Caco-2 (cell line): ENCODE data around the gene ANKRD18A. TPM values are rescaled to one million over a fixed set of nuclear protein-coding genes. Genes with fewer than 3 reads are reported as not detected.

ENCODE experiments used
- BruUV-seq: library from RNA; stranded (reverse); fragments of 400-500 nt; replicated peaks from 2 replicates; lab custom pipeline; 2021; lab: Mats Ljungman, UMichigan
- CTCF ChIA-PET: fragments of 300-600 bp; sonication (Branson Sonifier 250); formaldehyde crosslinking; loops from one replicate; lab custom pipeline; 2022; ENCODE audit warnings: antibody characterized with exemption; lab: Charles Lee
- POLR2A ChIA-PET: fragments of 300-600 bp; sonication (Branson Sonifier 250); formaldehyde crosslinking; loops from one replicate; lab custom pipeline; 2022; ENCODE audit warnings: antibody characterized with exemption; lab: Charles Lee
- DNase-seq, 2 experiments: peaks; one replicate each; pipeline versions ENCODE4 v3.0.0 to v3.0.0-alpha.2; 2020 to 2022
- H3K27me3 ChIP-seq: replicated peaks from 2 replicates; pipeline ENCODE4 v1.6.0; 2011; ENCODE audit warnings: low read length; ENCODE audit not compliant: control insufficient read depth, insufficient read depth
- H3K36me3 ChIP-seq: 2 replicates; pipeline ENCODE4 v1.5.1; 2011; ENCODE audit warnings: low read length; ENCODE audit not compliant: control insufficient read depth, insufficient read depth
- H3K4me1 ChIP-seq: fragments of 250-450 bp; sonication (Bioruptor Pico); 2 replicates; pipeline ENCODE4 v1.5.1; 2020; ENCODE audit warnings: mild to moderate bottlenecking
- H3K4me3 ChIP-seq: 2 replicates; pipeline ENCODE4 v1.5.1; 2011; ENCODE audit warnings: low read depth, mild to moderate bottlenecking, control low read depth, low read length
- H3K9me3 ChIP-seq: fragments of 250-450 bp; sonication (Bioruptor Pico); 2 replicates; pipeline ENCODE4 v1.5.1; 2020; ENCODE audit warnings: mild to moderate bottlenecking, moderate library complexity
- H3K27ac Mint-ChIP-seq: one replicate; pipeline ENCODE4 v1.8.0; 2022; ENCODE audit warnings: mixed read lengths; ENCODE audit not compliant: unreplicated experiment
- H3K27me3 Mint-ChIP-seq: one replicate; pipeline ENCODE4 v1.8.0; 2022; ENCODE audit warnings: mixed read lengths; ENCODE audit not compliant: insufficient read depth, unreplicated experiment
- H3K36me3 Mint-ChIP-seq: one replicate; pipeline ENCODE4 v1.8.0; 2022; ENCODE audit warnings: mild to moderate bottlenecking, mixed read lengths; ENCODE audit not compliant: insufficient read depth, unreplicated experiment
- H3K4me1 Mint-ChIP-seq: one replicate; pipeline ENCODE4 v1.8.0; 2022; ENCODE audit warnings: low read depth, mixed read lengths; ENCODE audit not compliant: unreplicated experiment
- H3K4me3 Mint-ChIP-seq: one replicate; pipeline ENCODE4 v1.8.0; 2022; ENCODE audit warnings: mild to moderate bottlenecking, moderate library complexity, mixed read lengths; ENCODE audit not compliant: unreplicated experiment
- H3K9me3 Mint-ChIP-seq: one replicate; pipeline ENCODE4 v1.8.0; 2022; ENCODE audit warnings: mixed read lengths; ENCODE audit not compliant: unreplicated experiment
- intact Hi-C: fragments of 100-400 bp; cut with micrococcal nuclease; formaldehyde crosslinking; loops from one replicate; pipeline ENCODE4 v1.10.0; 2022; ENCODE audit not compliant: unreplicated experiment
- total RNA-seq: library from RNA; stranded (reverse); gene quantifications from 2 replicates; pipeline ENCODE4 v1.2.3, GENCODE V29; 2022
- TF ChIP-seq, protein P1 (sequence below), 2 experiments: fragments of 200-600 bp in 1 of 2; IDR thresholded peaks; 1 replicate in 1 of 2; 2 replicates in 1 of 2; pipeline versions ENCODE4 v1.5.1 to v1.8.0; 2011 to 2022; ENCODE audit warnings: antibody characterized with exemption in 1 of 2, control low read depth in 1 of 2, inconsistent platforms in 1 of 2, low read depth in 1 of 2, low read length in 1 of 2, mild to moderate bottlenecking in 1 of 2, moderate library complexity in 1 of 2; ENCODE audit not compliant: insufficient read depth in 1 of 2, severe bottlenecking in 1 of 2, unreplicated experiment in 1 of 2

Gene ANKRD18A
- total RNA-seq, 1 experiment from 2014 or later: 2.6 TPM

GRCh38 chr9:38641142-38641541, 20.7 kb upstream of the ANKRD18A start:
- ChIA-PET POLR2A (no interaction called here), CTCF (no interaction called here)
- TF ChIP-seq, protein P1, sequence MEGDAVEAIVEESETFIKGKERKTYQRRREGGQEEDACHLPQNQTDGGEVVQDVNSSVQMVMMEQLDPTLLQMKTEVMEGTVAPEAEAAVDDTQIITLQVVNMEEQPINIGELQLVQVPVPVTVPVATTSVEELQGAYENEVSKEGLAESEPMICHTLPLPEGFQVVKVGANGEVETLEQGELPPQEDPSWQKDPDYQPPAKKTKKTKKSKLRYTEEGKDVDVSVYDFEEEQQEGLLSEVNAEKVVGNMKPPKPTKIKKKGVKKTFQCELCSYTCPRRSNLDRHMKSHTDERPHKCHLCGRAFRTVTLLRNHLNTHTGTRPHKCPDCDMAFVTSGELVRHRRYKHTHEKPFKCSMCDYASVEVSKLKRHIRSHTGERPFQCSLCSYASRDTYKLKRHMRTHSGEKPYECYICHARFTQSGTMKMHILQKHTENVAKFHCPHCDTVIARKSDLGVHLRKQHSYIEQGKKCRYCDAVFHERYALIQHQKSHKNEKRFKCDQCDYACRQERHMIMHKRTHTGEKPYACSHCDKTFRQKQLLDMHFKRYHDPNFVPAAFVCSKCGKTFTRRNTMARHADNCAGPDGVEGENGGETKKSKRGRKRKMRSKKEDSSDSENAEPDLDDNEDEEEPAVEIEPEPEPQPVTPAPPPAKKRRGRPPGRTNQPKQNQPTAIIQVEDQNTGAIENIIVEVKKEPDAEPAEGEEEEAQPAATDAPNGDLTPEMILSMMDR (IDR thresholded peaks at IDR 0.05; ENCODE audit: insufficient read depth in 1 of 2, low read depth in 1 of 2, low read length in 1 of 2, severe bottlenecking in 1 of 2, unreplicated experiment in 1 of 2): no peak
- no peaks in the 10 kb centered on the region for H3K9me3 ChIP-seq
- intact Hi-C loops: loop anchor here (5.0 to 10.0 kb wide), 2 partner anchors 71 to 266 kb away; no protein-coding TSS in a partner anchor
- Mint-ChIP-seq H3K27me3 (peaks cover 11% of the 10 kb centered on the region), H3K27ac (no peak overlapping the region), H3K9me3 (peaks cover 8% of the 10 kb centered on the region), H3K36me3 (no peaks in the 10 kb centered on the region), H3K4me1 (peaks cover 4% of the 10 kb centered on the region), H3K4me3 (no peak overlapping the region)
- H3K27me3 ChIP-seq: no peaks in the 10 kb centered on the region
- no peaks in the 10 kb centered on the region for H3K36me3 ChIP-seq
- BruUV-seq: no TSS peak
- DNase-seq: no peak
- H3K4me1 ChIP-seq: no peaks in the 10 kb centered on the region
- no peak overlapping the region for H3K4me3 ChIP-seq

DNA sequence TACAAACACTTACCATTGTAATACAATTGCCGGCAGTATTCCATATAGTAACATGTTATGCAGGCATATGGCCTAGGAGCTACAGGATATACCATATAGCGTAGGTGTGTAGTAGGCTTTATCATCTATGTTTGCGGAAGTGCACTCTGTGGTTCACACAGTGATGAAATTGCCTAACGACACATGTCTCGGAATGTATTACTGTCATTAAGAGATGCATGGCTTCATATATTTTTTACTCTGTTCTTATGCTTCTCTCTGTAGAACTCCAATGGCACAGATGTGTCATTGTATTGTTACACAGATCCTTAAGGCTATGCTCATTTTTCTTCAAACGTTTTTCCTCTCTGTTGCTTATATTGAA, 19.2 kb upstream of the ANKRD18A start:
- ChIA-PET CTCF (no interaction called here), POLR2A (no interaction called here)
- H3K4me3 Mint-ChIP-seq: no peak overlapping the region
- no peaks in the 10 kb centered on the region for H3K9me3 ChIP-seq
- intact Hi-C loops: no loop called here
- no peak for DNase-seq
- H3K4me1 Mint-ChIP-seq: peaks cover 4% of the 10 kb centered on the region
- H3K27ac Mint-ChIP-seq: no peak overlapping the region
- H3K4me1 ChIP-seq: no peaks in the 10 kb centered on the region
- no peaks in the 10 kb centered on the region for H3K36me3 ChIP-seq
- no peaks in the 10 kb centered on the region for H3K27me3 ChIP-seq
- BruUV-seq: no TSS peak
- TF ChIP-seq, protein P1 (IDR thresholded peaks at IDR 0.05; ENCODE audit: insufficient read depth in 1 of 2, low read depth in 1 of 2, low read length in 1 of 2, severe bottlenecking in 1 of 2, unreplicated experiment in 1 of 2): no peak
- H3K27me3 Mint-ChIP-seq: peaks cover 17% of the 10 kb centered on the region
- H3K9me3 Mint-ChIP-seq: peaks cover 8% of the 10 kb centered on the region
- H3K4me3 ChIP-seq: no peak overlapping the region
- no peaks in the 10 kb centered on the region for H3K36me3 Mint-ChIP-seq

- intact Hi-C loops: no loop called here
- DNase-seq: no peak
- ChIA-PET CTCF (no interaction called here), POLR2A (no interaction called here)
- BruUV-seq: no TSS peak
- Mint-ChIP-seq H3K9me3 (peaks cover 8% of the 10 kb centered on the region), H3K27me3 (peaks cover 17% of the 10 kb centered on the region), H3K4me1 (peaks cover 4% of the 10 kb centered on the region), H3K4me3 (no peak overlapping the region), H3K27ac (no peak overlapping the region), H3K36me3 (no peaks in the 10 kb centered on the region)
- Histone ChIP-seq H3K4me1 (no peaks in the 10 kb centered on the region), H3K9me3 (no peaks in the 10 kb centered on the region), H3K27me3 (no peaks in the 10 kb centered on the region), H3K4me3 (no peak overlapping the region), H3K36me3 (no peaks in the 10 kb centered on the region)
- TF ChIP-seq, protein P1 (IDR thresholded peaks at IDR 0.05; ENCODE audit: insufficient read depth in 1 of 2, low read depth in 1 of 2, low read length in 1 of 2, severe bottlenecking in 1 of 2, unreplicated experiment in 1 of 2): no peak
Observed at GRCh38 chr9:38638881-38639576, 18.6 kb upstream of the ANKRD18A start.
